Tibial nerve (tissue), 4 donors: Measurements from ENCODE around the gene AOPEP. TPM values are rescaled to one million over a fixed set of nuclear protein-coding genes. Genes with fewer than 3 reads are reported as not detected.

Source experiments
- DNase-seq, 2 donors: peaks; one replicate each; pipeline ENCODE4 v3.0.0-alpha.2; 2019; ENCODE audit warnings: low spot score in 2 of 2
- H3K27ac ChIP-seq, 4 donors: fragments of 200-600 bp; sonication (generic) in 3 of 4; one replicate each; pipeline ENCODE4 v1.5.1; 2017 to 2019; ENCODE audit warnings: mild to moderate bottlenecking in 1 of 4
- H3K27me3 ChIP-seq, 2 donors: fragments of 200-600 bp; sonication (generic) in 1 of 2; one replicate each; pipeline versions ENCODE4 v1.5.1 to v1.6.0; 2017 to 2019
- H3K36me3 ChIP-seq, 3 donors: fragments of 200-600 bp; sonication (generic); one replicate each; pipeline ENCODE4 v1.5.1; 2018 to 2019
- H3K4me1 ChIP-seq, 4 donors: fragments of 200-600 bp; sonication (generic) in 3 of 4; one replicate each; pipeline ENCODE4 v1.5.1; 2017 to 2019
- H3K4me3 ChIP-seq, 4 donors: fragments of 200-600 bp; sonication (generic) in 3 of 4; one replicate each; pipeline ENCODE4 v1.5.1; 2017 to 2019; ENCODE audit warnings: mild to moderate bottlenecking in 1 of 4, moderate library complexity in 1 of 4
- H3K9me3 ChIP-seq, 4 donors: fragments of 200-600 bp; sonication (generic) in 3 of 4; one replicate each; pipeline ENCODE4 v1.5.1; 2017 to 2019
- CTCF ChIP-seq, 5 experiments: fragments of 200-600 bp in 3 of 5; fragments of 450-650 bp in 2 of 5; sonication (generic) in 3 of 5; IDR thresholded peaks; one replicate each; pipeline ENCODE4 v1.5.1; 2016 to 2019; ENCODE audit warnings: antibody characterized with exemption in 5 of 5, mild to moderate bottlenecking in 3 of 5, moderate library complexity in 2 of 5
- EP300 ChIP-seq, 2 donors: sonication (generic); formaldehyde crosslinking; IDR thresholded peaks; one replicate each; pipeline ENCODE4 v1.6.1; 2017; ENCODE audit warnings: antibody characterized with exemption in 2 of 2, mild to moderate bottlenecking in 1 of 2
- POLR2A ChIP-seq, 2 donors: fragments of 450-650 bp; IDR thresholded peaks; one replicate each; pipeline ENCODE4 v1.6.1; 2017; ENCODE audit warnings: antibody characterized with exemption in 2 of 2, mild to moderate bottlenecking in 2 of 2, moderate library complexity in 2 of 2
- WGBS, 2 donors: methylation state at CpG; one replicate each; pipeline ENCODE4 v1.1.5; 2018; 5-methylcytosine and 5-hydroxymethylcytosine counted together
- total RNA-seq, 4 donors: library from RNA; depleted of rRNA; stranded (reverse); fragments of >200 nt; gene quantifications; one replicate each; pipeline ENCODE4 v1.1.0, GENCODE V29; 2016

The AOPEP gene
- total RNA-seq, 4 donors from 2014 or later: 236 to 323 (median 265) TPM

DNA sequence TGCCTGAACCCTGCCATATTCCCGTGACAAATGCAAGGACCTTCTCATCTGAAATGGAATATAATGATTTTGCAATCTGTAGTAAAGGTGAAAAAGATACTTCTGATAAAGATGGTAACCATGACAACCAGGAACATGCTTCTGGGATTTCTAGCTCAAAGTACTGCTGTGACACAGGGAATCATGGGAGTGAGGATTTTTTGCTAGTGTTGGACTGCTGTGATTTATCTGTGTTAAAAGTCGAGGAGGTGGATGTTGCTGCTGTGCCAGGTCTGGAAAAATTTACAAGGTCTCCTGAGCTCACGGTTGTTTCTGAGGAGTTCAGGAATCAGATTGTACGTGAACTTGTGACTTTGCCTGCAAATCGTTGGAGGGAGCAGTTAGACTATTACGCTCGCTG is 33.5 kb downstream of the AOPEP start:
- no peaks in the 10 kb centered on the region for H3K27me3 ChIP-seq
- WGBS, 2 donors: 84 to 87% methylated on average over 7 of the region's 7 CpGs
- H3K27ac ChIP-seq: no peak overlapping the region
- TF ChIP-seq POLR2A (IDR thresholded peaks at IDR 0.05): no peak
- no peak for TF ChIP-seq EP300 (IDR thresholded peaks at IDR 0.05)
- TF ChIP-seq CTCF (IDR thresholded peaks at IDR 0.05): no peak
- H3K4me3 ChIP-seq: no peak overlapping the region
- H3K36me3 ChIP-seq: peaks cover 0 to 19% (median 0%) of the 10 kb centered on the region in 3 donors
- no peak for DNase-seq
- no peaks in the 10 kb centered on the region for H3K4me1 ChIP-seq
- no peaks in the 10 kb centered on the region for H3K9me3 ChIP-seq

- Histone ChIP-seq H3K4me3 (no peak overlapping the region), H3K9me3 (no peaks in the 10 kb centered on the region), H3K4me1 (no peaks in the 10 kb centered on the region), H3K27ac (no peak overlapping the region), H3K36me3 (peaks cover 0 to 19% (median 0%) of the 10 kb centered on the region in 3 donors), H3K27me3 (no peaks in the 10 kb centered on the region)
- WGBS, 2 donors: 86 to 87% methylated on average over 5 of the region's 5 CpGs
- TF ChIP-seq EP300 (IDR thresholded peaks at IDR 0.05): no peak
- TF ChIP-seq POLR2A (IDR thresholded peaks at IDR 0.05): no peak
- TF ChIP-seq CTCF (IDR thresholded peaks at IDR 0.05): no peak
- DNase-seq: no peak
Observed at GRCh38 chr9:94760660-94761059, 34.2 kb downstream of the AOPEP start.

GRCh38 chr9:94761481-94761880 is 35.0 kb downstream of the AOPEP start:
- Histone ChIP-seq H3K9me3 (no peaks in the 10 kb centered on the region), H3K27me3 (no peaks in the 10 kb centered on the region), H3K4me1 (no peaks in the 10 kb centered on the region), H3K27ac (no peak overlapping the region), H3K36me3 (peaks cover 0 to 22% (median 0%) of the 10 kb centered on the region in 3 donors), H3K4me3 (no peak overlapping the region)
- TF ChIP-seq CTCF (IDR thresholded peaks at IDR 0.05): no peak
- no peak for TF ChIP-seq POLR2A (IDR thresholded peaks at IDR 0.05)
- TF ChIP-seq EP300 (IDR thresholded peaks at IDR 0.05): no peak
- WGBS, 2 donors: 93 to 97% methylated on average over 4 of the region's 4 CpGs
- no peak for DNase-seq

DNA sequence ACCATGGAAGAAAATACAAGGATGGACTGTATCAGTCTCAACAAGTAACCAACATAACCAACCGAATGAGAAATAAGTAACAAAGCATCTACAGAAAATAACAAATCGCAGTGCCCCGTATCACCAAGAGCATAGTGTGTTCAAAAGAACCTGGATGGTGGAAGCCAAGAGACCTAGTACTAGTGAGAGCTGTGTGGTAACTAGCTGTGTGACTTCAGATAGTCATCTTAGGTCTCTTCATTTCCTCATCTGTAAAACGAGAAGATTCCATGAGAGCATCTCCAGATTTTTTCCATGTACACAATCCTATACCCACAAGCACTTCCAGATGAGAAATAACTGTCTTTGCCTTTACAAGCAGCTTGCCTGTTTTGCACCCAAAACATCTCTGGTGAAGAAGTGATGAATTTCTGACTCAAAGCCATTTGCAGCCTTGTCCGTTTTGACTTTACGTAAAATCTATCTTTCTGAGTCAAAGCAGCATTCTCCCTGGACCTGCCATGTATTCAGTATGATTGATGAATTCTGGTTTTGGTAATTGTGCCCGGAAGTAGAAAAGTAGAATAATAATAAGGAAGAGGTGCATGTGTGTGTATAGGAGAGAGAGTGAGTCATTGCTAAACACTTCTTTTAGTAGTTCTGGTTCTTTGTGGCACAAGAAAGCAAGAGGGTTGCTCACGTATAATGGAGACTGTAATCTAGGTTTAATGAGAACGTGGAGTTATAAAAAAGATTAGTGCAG is 41.0 kb downstream of the AOPEP start:
- H3K36me3 ChIP-seq: peaks cover 0 to 3% (median 0%) of the 10 kb centered on the region in 3 donors
- no peak overlapping the region for H3K27ac ChIP-seq
- WGBS, 2 donors: 92 to 94% methylated on average over 9 of the region's 9 CpGs
- no peak for TF ChIP-seq POLR2A (IDR thresholded peaks at IDR 0.05)
- no peak for TF ChIP-seq EP300 (IDR thresholded peaks at IDR 0.05)
- TF ChIP-seq CTCF (IDR thresholded peaks at IDR 0.05): no peak
- no peaks in the 10 kb centered on the region for H3K9me3 ChIP-seq
- H3K4me3 ChIP-seq: no peak overlapping the region
- no peak for DNase-seq
- H3K27me3 ChIP-seq: no peaks in the 10 kb centered on the region
- peaks cover 0 to 6% (median 0%) of the 10 kb centered on the region in 4 donors for H3K4me1 ChIP-seq

GRCh38 chr9:94768766-94769165 is 42.3 kb downstream of the AOPEP start:
- Histone ChIP-seq H3K27me3 (no peaks in the 10 kb centered on the region), H3K4me3 (no peak overlapping the region), H3K9me3 (no peaks in the 10 kb centered on the region), H3K36me3 (peaks cover 0 to 3% (median 0%) of the 10 kb centered on the region in 3 donors), H3K27ac (no peak overlapping the region), H3K4me1 (peaks cover 0 to 15% (median 3%) of the 10 kb centered on the region in 4 donors)
- no peak for DNase-seq
- 80 to 88% methylated on average over 3 of the region's 3 CpGs for whole genome bisulfite sequencing, 2 donors
- no peak for TF ChIP-seq POLR2A (IDR thresholded peaks at IDR 0.05)
- TF ChIP-seq EP300 (IDR thresholded peaks at IDR 0.05): no peak
- TF ChIP-seq CTCF (IDR thresholded peaks at IDR 0.05): no peak
